Pancreas (tissue), 10 donors: ENCODE data around the gene IL12B. TPM values are rescaled to one million over a fixed set of nuclear protein-coding genes. Genes with fewer than 3 reads are reported as not detected.
"Not testable (repeated sequence)": the region's sequence is repeated elsewhere in the genome, so short reads cannot be mapped to it uniquely, and the experiment has no call there.

Experiments
- ATAC-seq, 4 donors: fragments of 200-7000 bp; cut with Tn5 transposase; one replicate each; pipeline versions ENCODE4 v1.8.0 to v1.9.1; 2020; ENCODE audit warnings: mild to moderate bottlenecking in 4 of 4, moderate library complexity in 4 of 4
- DNase-seq, 6 donors: peaks; one replicate each; pipeline ENCODE4 v3.0.0-alpha.2; 2020
- FAIRE-seq: peaks from 2 replicates; lab custom pipeline; 2012; peaks lifted over from hg19 to GRCh38; lab: Jason Lieb, UNC
- H3K27ac ChIP-seq, 4 donors: fragments of 200-600 bp; sonication (generic); 1 replicate in 3 of 4; 2 replicates in 1 of 4; pipeline versions ENCODE4 v1.5.0 to v1.8.0; 2020
- H3K27me3 ChIP-seq, 4 donors: fragments of 200-600 bp; one replicate each; pipeline ENCODE4 v1.8.0; 2021
- H3K36me3 ChIP-seq, 3 donors: fragments of 200-600 bp; sonication (generic) in 1 of 3; one replicate each; pipeline versions ENCODE4 v1.5.0 to v1.8.0; 2020 to 2021
- H3K4me1 ChIP-seq, 3 donors: fragments of 200-600 bp; one replicate each; pipeline ENCODE4 v1.8.0; 2021
- H3K4me3 ChIP-seq, 4 donors: fragments of 200-600 bp; sonication (generic) in 2 of 4; one replicate each; pipeline versions ENCODE4 v1.5.0 to v1.8.0; 2020 to 2021
- H3K9me3 ChIP-seq, 4 donors: fragments of 200-600 bp; one replicate each; pipeline ENCODE4 v1.8.0; 2021
- CTCF ChIP-seq, 4 donors: fragments of 200-600 bp; sonication (generic) in 3 of 4; IDR thresholded peaks; one replicate each; pipeline versions ENCODE4 v1.5.0 to v1.8.0; 2021; ENCODE audit warnings: antibody characterized with exemption in 4 of 4
- WGBS, 2 donors: extraction: QIAGEN DNeasy Blood & Tissue Kit; methylation state at CpG; one replicate each; pipeline ENCODE4 v1.1.7; 2013; 5-methylcytosine and 5-hydroxymethylcytosine counted together
- intact Hi-C, 3 donors: fragments of 100-400 bp; cut with DNase I; formaldehyde crosslinking; loops; one replicate each; pipeline versions ENCODE4 v1.11.1 to v1.14.2; 2022
- polyA plus RNA-seq, 2 donors: library from polyadenylated mRNA; stranded (reverse); fragments of 200-250 nt; gene quantifications; one replicate each; pipeline ENCODE4 v1.2.3, GENCODE V29; 2013
- total RNA-seq, 6 donors: library from RNA; stranded (reverse); fragmentation: NEBNext Ultra II Directional in 4 of 6; extraction: Animal tissue kit (Norgen Biotek cat#: 25700) in 4 of 6; gene quantifications; one replicate each; pipeline versions ENCODE4 v1.2.1 to v1.2.4, GENCODE V29; 2021 to 2023
- donor health status: healthy with polysubstance abuse.
- donor health status: DM: no; HTN: no; CAD: no; lungs with moderate emphysema.
- donor health status: DM: no; HTN: no; CAD: no.
- donor health status: control.
- donor health status: control.
- donor health status: Bipolar disorder and iron deficiency.
- donor health status: DM: yes; HTN: yes; CAD: no.
- donor health status: DM: no; HTN: no; CAD: no.
- donor health status: DM: no; HTN: no; CAD: no.
- donor health status: DM: yes; HTN: yes; CAD: no.

The IL12B gene
- total and polyA plus RNA-seq, 8 donors, result not detected

- H3K4me3 ChIP-seq, result no peak overlapping the region
These were observed 20.4 kb downstream of the IL12B start for GRCh38 chr5:159309689-159310433.

GRCh38 chr5:159304961-159305595 is 25.2 kb downstream of the IL12B start:
- no peak for TF ChIP-seq CTCF (IDR thresholded peaks at IDR 0.05)
- 65 to 71% methylated on average over 5 of the region's 5 CpGs for whole genome bisulfite sequencing, 2 donors
- Histone ChIP-seq H3K9me3 (no peaks in the 10 kb centered on the region), H3K27ac (no peak overlapping the region), H3K27me3 (no peaks in the 10 kb centered on the region), H3K4me3 (no peak overlapping the region), H3K36me3 (no peaks in the 10 kb centered on the region), H3K4me1 (no peaks in the 10 kb centered on the region)
- ATAC-seq, result no peak
- intact Hi-C loops, result no loop called here
- FAIRE-seq, result no peak
- DNase-seq, result no peak

More at GRCh38 chr5:159309689-159310433, 20.4 kb downstream of the IL12B start:
- Histone ChIP-seq H3K4me1 (no peaks in the 10 kb centered on the region), H3K9me3 (no peaks in the 10 kb centered on the region), H3K27ac (no peak overlapping the region), H3K27me3 (no peaks in the 10 kb centered on the region), H3K36me3 (no peaks in the 10 kb centered on the region)
- ATAC-seq (no peak), DNase-seq (no peak), FAIRE-seq (no peak)
- no peak for TF ChIP-seq CTCF (IDR thresholded peaks at IDR 0.05)
- 66 to 75% methylated on average over 8 of the region's 8 CpGs for WGBS, 2 donors
- intact Hi-C loops, result loop anchor here in 1 of 3 donors (10.0 kb wide), 1 partner anchor 155 kb away; no protein-coding TSS in a partner anchor

DNA sequence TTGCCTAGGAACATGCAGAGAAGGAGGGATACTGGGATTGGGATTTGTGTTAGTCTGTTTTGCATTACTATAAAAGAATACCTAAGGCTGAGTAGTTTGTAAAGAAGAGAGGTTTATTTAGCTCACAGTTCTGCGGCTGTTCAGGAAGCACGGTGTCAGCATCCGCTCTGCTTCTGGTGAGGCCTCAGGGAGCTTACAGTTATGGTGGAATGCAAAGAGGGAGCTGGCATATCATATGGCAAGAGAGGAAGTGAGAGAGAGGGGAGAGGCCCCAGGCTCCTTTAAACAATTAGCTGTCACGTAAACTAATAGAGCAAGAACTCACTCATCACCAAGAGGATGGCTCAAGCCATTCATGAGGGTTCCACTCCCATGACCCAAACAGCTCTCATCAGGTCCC is 27.0 kb downstream of the IL12B start:
- DNase-seq (no peak), ATAC-seq (no peak), FAIRE-seq (no peak)
- H3K9me3 ChIP-seq, result no peaks in the 10 kb centered on the region
- no peak overlapping the region for H3K27ac ChIP-seq
- WGBS, 2 donors, result 90 to 91% methylated on average over 4 of the region's 4 CpGs
- H3K27me3 ChIP-seq, result no peaks in the 10 kb centered on the region
- H3K36me3 ChIP-seq, result no peaks in the 10 kb centered on the region
- intact Hi-C loops, result no loop called here
- no peaks in the 10 kb centered on the region for H3K4me1 ChIP-seq
- H3K4me3 ChIP-seq, result no peak overlapping the region
- no peak for TF ChIP-seq CTCF (IDR thresholded peaks at IDR 0.05)

DNA sequence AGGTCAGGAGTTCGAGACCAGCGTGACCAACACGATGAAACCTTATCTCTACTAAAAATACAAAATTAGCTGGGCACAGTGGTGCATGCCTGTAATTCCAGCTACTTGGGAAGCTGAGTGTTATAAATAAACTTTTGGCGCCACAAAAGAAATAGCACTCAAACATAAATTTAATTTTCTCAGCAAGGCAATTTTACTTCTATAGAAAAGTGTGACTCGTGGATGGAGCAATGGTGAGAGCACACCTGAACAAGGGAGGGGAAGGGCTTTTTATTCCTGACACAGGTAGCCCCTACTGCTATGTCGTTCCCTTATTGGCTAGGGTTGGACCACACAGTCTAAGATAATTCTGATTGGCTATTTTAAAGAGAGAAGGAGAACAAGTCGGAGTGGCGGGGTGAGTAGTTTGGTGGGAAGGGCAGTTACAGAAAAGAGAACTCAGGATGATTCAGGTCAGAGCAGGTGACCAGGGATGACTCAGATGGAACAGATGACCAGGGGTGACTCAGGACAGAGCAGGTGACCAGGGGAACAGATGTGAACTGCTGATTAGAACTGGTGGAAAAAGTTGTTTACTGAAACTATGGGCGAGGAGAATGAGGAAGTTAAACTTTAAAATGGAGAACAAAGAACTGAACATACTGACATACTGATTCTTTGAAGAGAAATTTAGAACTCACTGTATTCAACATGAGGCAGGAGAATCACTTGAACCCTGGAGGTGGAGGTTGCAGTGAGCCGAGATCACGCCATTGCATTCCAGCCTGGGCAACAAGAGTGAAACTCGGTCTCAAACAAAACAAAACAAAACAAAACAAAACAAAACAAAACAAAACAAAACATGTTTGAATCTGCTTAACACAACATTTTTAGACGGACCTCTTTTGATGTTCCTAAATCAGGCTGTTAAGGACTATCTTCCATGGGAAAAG is 28.1 kb downstream of the IL12B start:
- intact Hi-C loops, H3K27ac ChIP-seq, H3K4me1 ChIP-seq, DNase-seq, H3K4me3 ChIP-seq, H3K27me3 ChIP-seq, H3K9me3 ChIP-seq, ATAC-seq, H3K36me3 ChIP-seq, FAIRE-seq: not testable (repeated sequence)
- WGBS, 2 donors, result 75 to 87% methylated on average over 13 of the region's 13 CpGs

DNA sequence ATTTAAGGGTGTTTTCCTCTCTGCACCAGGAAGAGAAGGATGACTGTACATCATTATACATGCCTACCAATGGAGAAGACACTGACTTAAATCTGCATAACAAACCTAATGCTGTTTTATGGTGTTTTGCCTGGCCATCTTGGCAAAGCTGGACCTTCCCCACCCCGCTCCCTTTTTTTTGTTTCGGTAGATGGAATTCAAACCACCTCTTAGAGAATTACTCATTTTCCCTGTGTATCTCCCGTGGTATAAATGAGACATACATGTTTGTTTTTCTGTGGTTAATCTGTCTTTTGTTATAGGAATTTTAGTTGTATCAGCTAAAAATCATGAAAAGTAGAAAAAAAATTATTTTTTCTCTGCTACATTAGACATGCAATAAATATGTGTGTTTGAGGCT is 28.8 kb downstream of the IL12B start:
- TF ChIP-seq CTCF (IDR thresholded peaks at IDR 0.05), result no peak
- Histone ChIP-seq H3K27ac (no peak overlapping the region), H3K27me3 (no peaks in the 10 kb centered on the region), H3K4me1 (no peaks in the 10 kb centered on the region), H3K36me3 (no peaks in the 10 kb centered on the region), H3K9me3 (no peaks in the 10 kb centered on the region), H3K4me3 (no peak overlapping the region)
- ATAC-seq, result no peak
- 74 to 78% methylated on average over 3 of the region's 3 CpGs for WGBS, 2 donors
- no peak for DNase-seq
- FAIRE-seq, result no peak
- intact Hi-C loops, result no loop called here

DNA sequence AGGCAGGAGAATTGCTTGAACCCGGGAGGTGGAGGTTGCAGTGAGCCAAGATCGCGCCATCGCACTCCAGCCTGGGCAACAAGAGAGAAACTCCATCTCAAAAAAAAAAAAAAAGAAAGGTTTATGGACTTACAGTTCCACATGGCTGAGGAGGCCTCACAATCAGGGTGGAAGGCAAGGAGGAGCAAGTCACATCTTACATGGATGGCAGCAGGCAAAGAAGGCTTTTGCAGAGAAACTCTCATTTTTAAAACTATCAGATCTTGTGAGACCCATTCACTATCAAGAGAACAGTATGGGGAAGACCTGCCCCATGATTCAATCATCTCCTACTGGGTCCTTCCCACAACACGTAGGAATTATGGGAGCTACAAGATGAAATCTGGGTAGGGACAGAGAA is 33.0 kb downstream of the IL12B start:
- H3K27me3 ChIP-seq, H3K4me1 ChIP-seq, H3K27ac ChIP-seq, intact Hi-C loops, H3K36me3 ChIP-seq, DNase-seq, H3K4me3 ChIP-seq, FAIRE-seq, ATAC-seq, H3K9me3 ChIP-seq: not testable (repeated sequence)
- WGBS, 2 donors, result 89 to 97% methylated on average over 5 of the region's 5 CpGs
